H9 (cell line): Measurements from ENCODE around the gene NEIL1. TPM values are rescaled to one million over a fixed set of nuclear protein-coding genes. Genes with fewer than 3 reads are reported as not detected.

Source experiments
- DNase-seq: peaks from one replicate; pipeline ENCODE4 v3.0.0-alpha.2; 2017
- H2AFZ ChIP-seq: one replicate; pipeline ENCODE4 v1.6.1; 2013; ENCODE audit warnings: mild to moderate bottlenecking, low read length, control low read depth, moderate library complexity
- H2AK5ac ChIP-seq: 2 replicates; pipeline ENCODE4 v1.6.1; 2013; ENCODE audit warnings: low read length, control low read depth, mixed read lengths; ENCODE audit not compliant: insufficient read length
- H2BK120ac ChIP-seq: one replicate; pipeline ENCODE4 v1.6.1; 2013; ENCODE audit warnings: low read depth, mild to moderate bottlenecking, low read length, control low read depth, inconsistent platforms; ENCODE audit not compliant: poor library complexity, severe bottlenecking
- H2BK12ac ChIP-seq: 2 replicates; pipeline ENCODE4 v1.6.1; 2013; ENCODE audit warnings: low read length, control low read depth, mixed read lengths, low read depth; ENCODE audit not compliant: insufficient read length
- H2BK15ac ChIP-seq: 2 replicates; pipeline ENCODE4 v1.6.1; 2013; ENCODE audit warnings: low read depth, low read length, control low read depth
- H2BK20ac ChIP-seq: one replicate; pipeline ENCODE4 v1.6.1; 2013; ENCODE audit warnings: low read depth, mild to moderate bottlenecking, low read length, control low read depth, inconsistent platforms; ENCODE audit not compliant: poor library complexity, severe bottlenecking
- H2BK5ac ChIP-seq: 2 replicates; pipeline ENCODE4 v1.6.1; 2013; ENCODE audit warnings: low read length, control low read depth, mixed read lengths; ENCODE audit not compliant: insufficient read length
- H3K14ac ChIP-seq: 2 replicates; pipeline ENCODE4 v1.6.1; 2013; ENCODE audit warnings: low read length, control low read depth; ENCODE audit not compliant: insufficient read depth
- H3K18ac ChIP-seq: 2 replicates; pipeline ENCODE4 v1.6.1; 2013; ENCODE audit warnings: low read depth, mild to moderate bottlenecking, mixed read lengths, low read length, control low read depth; ENCODE audit not compliant: insufficient read length
- H3K23ac ChIP-seq: 2 replicates; pipeline ENCODE4 v1.6.1; 2013; ENCODE audit warnings: low read length, control low read depth, mixed read lengths, low read depth; ENCODE audit not compliant: insufficient read length
- H3K23me2 ChIP-seq: 2 replicates; pipeline ENCODE4 v1.6.1; 2013; ENCODE audit warnings: low read depth, mild to moderate bottlenecking, mixed read lengths, low read length, control low read depth; ENCODE audit not compliant: insufficient read length, poor library complexity, severe bottlenecking
- H3K27ac ChIP-seq: 2 replicates; pipeline ENCODE4 v1.5.1; 2013; ENCODE audit warnings: low read length, control low read depth, mixed read lengths, low read depth; ENCODE audit not compliant: insufficient read length
- H3K27me3 ChIP-seq: 2 replicates; pipeline ENCODE4 v1.6.1; 2013; ENCODE audit warnings: low read length, control low read depth, inconsistent platforms; ENCODE audit not compliant: insufficient read depth
- H3K4ac ChIP-seq: 2 replicates; pipeline ENCODE4 v1.6.1; 2013; ENCODE audit warnings: low read depth, mild to moderate bottlenecking, control low read depth, inconsistent platforms, low read length, moderate library complexity
- H3K4me1 ChIP-seq: 2 replicates; pipeline ENCODE4 v1.6.1; 2013; ENCODE audit warnings: low read length, control low read depth, inconsistent platforms; ENCODE audit not compliant: insufficient read depth
- H3K4me2 ChIP-seq: 2 replicates; pipeline ENCODE4 v1.6.1; 2013; ENCODE audit warnings: low read length, control low read depth, mixed read lengths; ENCODE audit not compliant: insufficient read length, insufficient read depth
- H3K56ac ChIP-seq: 2 replicates; pipeline ENCODE4 v1.6.1; 2013; ENCODE audit warnings: low read depth, mild to moderate bottlenecking, mixed read lengths, low read length, control low read depth; ENCODE audit not compliant: insufficient read length
- H3K79me1 ChIP-seq: 2 replicates; pipeline ENCODE4 v1.6.1; 2013; ENCODE audit warnings: low read depth, mild to moderate bottlenecking, moderate library complexity, low read length, control low read depth, inconsistent platforms; ENCODE audit not compliant: insufficient read depth, poor library complexity, severe bottlenecking
- H3K79me2 ChIP-seq: 2 replicates; pipeline ENCODE4 v1.6.1; 2013; ENCODE audit warnings: low read length, control low read depth, inconsistent platforms; ENCODE audit not compliant: insufficient read depth
- H3K9ac ChIP-seq: 2 replicates; pipeline ENCODE4 v1.6.1; 2013; ENCODE audit warnings: low read length, control low read depth, mixed read lengths; ENCODE audit not compliant: insufficient read length; ENCODE audit errors: extremely low read depth
- H3K9me3 ChIP-seq: one replicate; pipeline ENCODE4 v1.6.1; 2013; ENCODE audit warnings: low read depth, low read length, inconsistent platforms; ENCODE audit not compliant: control insufficient read depth
- H3T11ph ChIP-seq: one replicate; pipeline ENCODE4 v1.6.1; 2013; ENCODE audit warnings: mild to moderate bottlenecking, low read length, control low read depth, inconsistent platforms
- H4K20me1 ChIP-seq: one replicate; pipeline ENCODE4 v1.6.1; 2013; ENCODE audit not compliant: control insufficient read depth, insufficient read length, insufficient read depth
- H4K5ac ChIP-seq: 2 replicates; pipeline ENCODE4 v1.6.1; 2013; ENCODE audit warnings: low read depth, mild to moderate bottlenecking, mixed read lengths, low read length, control low read depth; ENCODE audit not compliant: insufficient read length
- H4K8ac ChIP-seq: replicated peaks from 2 replicates; pipeline ENCODE4 v1.6.1; 2013; ENCODE audit warnings: low read length, control low read depth, mixed read lengths, low read depth; ENCODE audit not compliant: insufficient read length
- H4K91ac ChIP-seq: 2 replicates; pipeline ENCODE4 v1.6.1; 2013; ENCODE audit warnings: low read depth, mild to moderate bottlenecking, moderate library complexity, mixed read lengths, low read length, control low read depth; ENCODE audit not compliant: insufficient read length
- H3K27ac Mint-ChIP-seq, 3 experiments: 2 replicates in 2 of 3; 3 replicates in 1 of 3; pipeline ENCODE4 v1.8.0; 2020 to 2021; ENCODE audit warnings: mixed read lengths in 3 of 3, mild to moderate bottlenecking in 1 of 3, moderate library complexity in 1 of 3
- H3K27me3 Mint-ChIP-seq: 2 replicates; pipeline ENCODE4 v1.8.0; 2021; ENCODE audit warnings: low read depth, mild to moderate bottlenecking, moderate library complexity, mixed read lengths
- H3K36me3 Mint-ChIP-seq, 3 experiments: 2 replicates in 2 of 3; 3 replicates in 1 of 3; pipeline ENCODE4 v1.8.0; 2020 to 2021; ENCODE audit warnings: low read depth in 3 of 3, mixed read lengths in 3 of 3; ENCODE audit not compliant: insufficient read depth in 1 of 3
- H3K4me1 Mint-ChIP-seq, 2 experiments: 2 replicates each; pipeline ENCODE4 v1.8.0; 2020; ENCODE audit warnings: mixed read lengths in 2 of 2
- H3K4me3 Mint-ChIP-seq, 2 experiments: 2 replicates in 1 of 2; 3 replicates in 1 of 2; pipeline ENCODE4 v1.8.0; 2020 to 2021; ENCODE audit warnings: mild to moderate bottlenecking in 2 of 2, mixed read lengths in 2 of 2, moderate library complexity in 1 of 2
- H3K9me3 Mint-ChIP-seq, 2 experiments: 2 replicates in 1 of 2; 3 replicates in 1 of 2; pipeline ENCODE4 v1.8.0; 2020; ENCODE audit warnings: mild to moderate bottlenecking in 2 of 2, mixed read lengths in 2 of 2, moderate library complexity in 1 of 2
- WGBS: extraction: QIAGEN DNeasy Blood & Tissue Kit; methylation state at CpG from one replicate; pipeline ENCODE4 v1.1.7; 2013; ENCODE audit warnings: missing lambda C conversion rate, low lambda C conversion rate, mixed read lengths; ENCODE audit not compliant: insufficient read length; ENCODE audit errors: extremely low coverage; 5-methylcytosine and 5-hydroxymethylcytosine counted together
- total RNA-seq: library from RNA; stranded (reverse); gene quantifications from 2 replicates; pipeline ENCODE4 v1.2.1, GENCODE V29; 2021
- TF ChIP-seq, protein P1 (sequence below): fragments of 200-600 bp; sonication (generic); conservative IDR thresholded peaks from 3 replicates; pipeline ENCODE4 v1.8.0; 2021; ENCODE audit warnings: antibody characterized with exemption, mild to moderate bottlenecking

NEIL1 gene
- total RNA-seq, 1 experiment from 2014 or later = 16.5 TPM

- Histone ChIP-seq H3K4ac (no peak overlapping the region), H2BK20ac (no peak overlapping the region), H4K8ac (no peak overlapping the region), H2AK5ac (no peak overlapping the region), H4K20me1 (no peaks in the 10 kb centered on the region), H3K56ac (no peak overlapping the region), H3K23me2 (peaks cover 8% of the 10 kb centered on the region), H3K14ac (no peak overlapping the region), H2BK120ac (no peak overlapping the region), H2AFZ (no peak overlapping the region), H3T11ph (no peak overlapping the region), H3K4me2 (no peak overlapping the region), H3K27me3 (no peaks in the 10 kb centered on the region), H3K9me3 (no peaks in the 10 kb centered on the region), H3K27ac (no peak overlapping the region), H3K4me1 (no peaks in the 10 kb centered on the region), H3K23ac (no peak overlapping the region), H3K18ac (no peak overlapping the region), H2BK5ac (no peak overlapping the region), H2BK12ac (no peak overlapping the region), H4K5ac (no peak overlapping the region), H3K79me2 (peaks cover 1% of the 10 kb centered on the region; the same call in 1 of the 2 replicates), H3K79me1 (peaks cover 5% of the 10 kb centered on the region), H2BK15ac (no peak overlapping the region), H4K91ac (no peak overlapping the region), H3K9ac (no peak overlapping the region)
- Mint-ChIP-seq H3K27me3 (no peaks in the 10 kb centered on the region), H3K4me1 (peaks cover 12 to 14% of the 10 kb centered on the region in 2 experiments), H3K9me3 (no peaks in the 10 kb centered on the region), H3K4me3 (no peak overlapping the region), H3K27ac (0 out of 7 replicates have a peak overlapping the region, but pooled peaks of 1 of the 3 experiments have one; percentile 15), H3K36me3 (peaks cover 6 to 22% (median 18%) of the 10 kb centered on the region in 3 experiments; a peak in 6 of 7 replicates)
- DNase-seq = no peak
- no CpG with 5 or more reads among the region's 13 CpGs for WGBS
- TF ChIP-seq, protein P1, sequence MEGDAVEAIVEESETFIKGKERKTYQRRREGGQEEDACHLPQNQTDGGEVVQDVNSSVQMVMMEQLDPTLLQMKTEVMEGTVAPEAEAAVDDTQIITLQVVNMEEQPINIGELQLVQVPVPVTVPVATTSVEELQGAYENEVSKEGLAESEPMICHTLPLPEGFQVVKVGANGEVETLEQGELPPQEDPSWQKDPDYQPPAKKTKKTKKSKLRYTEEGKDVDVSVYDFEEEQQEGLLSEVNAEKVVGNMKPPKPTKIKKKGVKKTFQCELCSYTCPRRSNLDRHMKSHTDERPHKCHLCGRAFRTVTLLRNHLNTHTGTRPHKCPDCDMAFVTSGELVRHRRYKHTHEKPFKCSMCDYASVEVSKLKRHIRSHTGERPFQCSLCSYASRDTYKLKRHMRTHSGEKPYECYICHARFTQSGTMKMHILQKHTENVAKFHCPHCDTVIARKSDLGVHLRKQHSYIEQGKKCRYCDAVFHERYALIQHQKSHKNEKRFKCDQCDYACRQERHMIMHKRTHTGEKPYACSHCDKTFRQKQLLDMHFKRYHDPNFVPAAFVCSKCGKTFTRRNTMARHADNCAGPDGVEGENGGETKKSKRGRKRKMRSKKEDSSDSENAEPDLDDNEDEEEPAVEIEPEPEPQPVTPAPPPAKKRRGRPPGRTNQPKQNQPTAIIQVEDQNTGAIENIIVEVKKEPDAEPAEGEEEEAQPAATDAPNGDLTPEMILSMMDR = no peak
Measured at GRCh38 chr15:75339531-75340240, 7.2 kb upstream of the NEIL1 start.
